HG03097 (cell line): ENCODE data around the gene HIP1R.

Experiments
- ATAC-seq: cut with Tn5 transposase; IDR thresholded peaks from one replicate; pipeline ENCODE4 v1.9.1; 2021; ENCODE audit not compliant: unreplicated experiment, low FRiP score

The HIP1R gene

GRCh38 chr12:122830517-122831214 is 4.6 kb upstream of the HIP1R start:
- no peak for ATAC-seq

- ATAC-seq: no peak
Observed at GRCh38 chr12:122834104-122834920, 945 bp upstream of the HIP1R start.

GRCh38 chr12:122835750-122836026 is 431 bp downstream of the HIP1R start:
- peak; percentile 41 for ATAC-seq

DNA sequence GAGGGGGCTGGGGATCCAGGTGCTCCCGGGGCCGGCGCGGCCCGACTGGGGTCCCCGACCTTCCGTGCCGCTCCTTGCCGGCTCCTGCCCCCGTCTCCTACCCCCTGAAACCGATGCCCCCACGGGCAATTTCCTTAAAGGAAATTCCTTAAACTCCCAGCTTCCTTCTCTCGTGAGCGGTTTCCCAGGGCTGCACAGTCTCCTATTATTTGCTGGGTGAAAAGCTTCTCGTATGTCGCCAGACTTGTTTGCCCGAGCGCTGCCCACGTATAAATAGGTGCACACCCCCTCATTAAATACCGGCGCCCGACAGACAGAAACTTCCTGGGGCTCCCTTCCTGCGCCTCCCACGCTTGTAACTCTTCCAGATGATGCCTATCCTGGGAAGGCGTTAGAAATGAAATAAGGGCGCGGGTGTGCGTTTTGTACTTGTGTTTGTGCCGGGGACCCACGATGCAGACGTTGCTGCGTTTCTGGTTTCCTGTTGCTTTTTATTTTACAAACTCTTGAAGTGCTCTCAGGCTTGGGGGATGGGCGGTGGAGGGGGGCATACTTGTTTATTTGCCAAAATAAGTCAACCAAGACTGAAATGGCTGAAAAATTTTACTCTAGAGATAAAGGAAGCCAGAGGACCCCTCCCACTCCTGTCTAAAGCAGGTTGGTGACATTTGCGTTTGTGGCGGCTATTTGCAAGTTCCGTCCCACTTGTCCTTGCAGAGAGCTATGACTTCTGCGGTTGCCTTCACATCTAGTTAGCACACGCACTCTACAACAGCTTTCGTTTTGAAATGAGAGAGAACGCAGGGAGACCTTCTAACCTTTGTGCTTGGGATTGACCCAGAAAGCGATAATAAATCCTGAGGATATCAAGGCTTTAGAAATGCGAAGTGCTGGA is 1.0 kb downstream of the HIP1R start:
- ATAC-seq: peak; percentile 48

DNA sequence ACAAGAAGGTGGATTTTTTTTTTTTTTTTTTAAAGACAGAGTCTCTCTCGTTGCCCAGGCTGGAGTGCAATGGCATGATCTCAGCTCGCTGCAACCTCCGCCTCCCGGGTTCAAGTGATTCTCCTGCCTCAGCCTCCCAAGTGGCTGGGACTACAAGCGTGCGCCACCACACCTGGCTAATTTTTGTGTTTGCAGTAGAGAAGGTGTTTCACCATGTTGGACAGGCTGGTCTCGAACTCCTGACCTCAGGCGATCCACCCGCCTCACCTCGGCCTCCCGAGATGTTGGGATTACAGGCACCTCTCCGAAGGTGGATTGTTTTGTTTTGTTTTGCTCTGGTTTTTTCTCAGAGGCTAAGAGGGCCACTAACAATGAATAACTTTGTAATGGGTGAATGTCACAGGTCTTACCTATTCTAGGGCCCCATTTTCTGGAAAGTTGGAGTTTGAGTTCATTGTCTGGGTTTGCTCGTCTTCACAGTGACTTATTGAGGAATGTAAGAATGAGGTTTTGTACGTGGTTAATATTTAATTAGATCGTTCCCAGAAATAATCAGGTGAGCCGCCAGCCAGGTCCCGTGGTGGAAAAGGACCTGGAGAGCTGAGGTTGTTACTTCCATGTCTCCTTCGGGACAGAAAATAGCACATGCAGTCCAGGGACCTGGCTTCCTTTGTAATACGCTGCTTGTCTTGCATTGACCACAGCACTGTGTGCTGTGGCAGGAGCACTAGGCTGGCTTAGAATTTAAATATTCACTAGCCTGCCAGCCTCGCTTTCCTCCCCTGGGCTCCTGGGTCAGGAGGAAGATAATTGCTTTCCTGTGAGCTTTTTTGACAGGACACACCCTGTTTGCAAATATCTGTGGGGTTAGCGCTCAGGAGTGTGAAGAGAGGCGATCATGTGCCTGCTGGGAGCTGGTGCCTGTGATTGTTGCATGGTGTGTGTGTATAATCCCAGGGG is 2.3 kb downstream of the HIP1R start:
- ATAC-seq: no peak

- ATAC-seq: no peak
Observed at GRCh38 chr12:122838841-122839240, 3.6 kb downstream of the HIP1R start.

GRCh38 chr12:122839907-122840554 is 4.8 kb downstream of the HIP1R start:
- no peak for ATAC-seq

DNA sequence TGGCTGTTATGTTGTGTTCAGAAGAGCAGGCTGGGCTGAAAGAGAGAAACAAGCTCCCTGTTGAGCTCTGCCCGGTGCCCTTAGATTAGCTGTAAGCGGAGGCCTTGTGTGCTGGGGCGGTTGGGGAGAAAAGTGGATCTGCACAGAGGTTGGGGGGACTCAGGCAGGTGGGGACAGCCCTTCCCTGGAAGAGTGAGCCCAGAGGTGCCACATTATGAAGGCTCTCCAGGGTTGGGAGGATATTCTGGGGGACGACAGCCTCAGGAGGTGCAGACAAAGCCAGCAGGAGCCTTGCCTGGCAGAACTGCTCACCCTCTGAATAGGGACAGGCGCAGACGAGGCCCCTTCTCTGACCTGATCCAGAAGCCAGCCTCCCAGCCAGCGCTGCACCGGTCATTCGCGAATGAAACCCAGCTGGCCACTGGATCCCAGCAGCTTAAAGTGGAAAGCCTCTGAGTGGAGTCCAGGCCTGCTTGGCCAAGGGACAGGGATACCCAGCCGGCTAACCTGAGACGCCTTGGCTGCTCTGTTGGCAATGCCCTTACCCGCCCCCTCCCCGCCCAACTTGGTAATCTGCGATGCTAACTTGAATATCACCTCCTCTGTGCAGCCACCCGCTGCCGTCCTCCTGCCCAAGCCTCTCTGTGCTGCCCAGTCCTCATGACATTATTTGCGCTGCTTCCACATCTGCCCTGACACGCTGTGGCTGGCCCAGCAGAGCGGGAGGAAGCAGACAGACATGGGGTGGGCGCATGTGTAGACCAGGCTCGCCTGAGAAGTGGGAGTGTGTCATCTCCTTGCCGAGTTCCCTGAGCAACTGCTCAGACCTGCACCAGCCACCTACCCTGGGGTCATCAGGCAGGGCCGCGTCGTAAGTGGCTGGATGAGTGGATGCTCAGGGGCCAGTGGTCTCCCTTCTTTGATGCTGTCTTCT is 5.6 kb downstream of the HIP1R start:
- ATAC-seq: no peak

DNA sequence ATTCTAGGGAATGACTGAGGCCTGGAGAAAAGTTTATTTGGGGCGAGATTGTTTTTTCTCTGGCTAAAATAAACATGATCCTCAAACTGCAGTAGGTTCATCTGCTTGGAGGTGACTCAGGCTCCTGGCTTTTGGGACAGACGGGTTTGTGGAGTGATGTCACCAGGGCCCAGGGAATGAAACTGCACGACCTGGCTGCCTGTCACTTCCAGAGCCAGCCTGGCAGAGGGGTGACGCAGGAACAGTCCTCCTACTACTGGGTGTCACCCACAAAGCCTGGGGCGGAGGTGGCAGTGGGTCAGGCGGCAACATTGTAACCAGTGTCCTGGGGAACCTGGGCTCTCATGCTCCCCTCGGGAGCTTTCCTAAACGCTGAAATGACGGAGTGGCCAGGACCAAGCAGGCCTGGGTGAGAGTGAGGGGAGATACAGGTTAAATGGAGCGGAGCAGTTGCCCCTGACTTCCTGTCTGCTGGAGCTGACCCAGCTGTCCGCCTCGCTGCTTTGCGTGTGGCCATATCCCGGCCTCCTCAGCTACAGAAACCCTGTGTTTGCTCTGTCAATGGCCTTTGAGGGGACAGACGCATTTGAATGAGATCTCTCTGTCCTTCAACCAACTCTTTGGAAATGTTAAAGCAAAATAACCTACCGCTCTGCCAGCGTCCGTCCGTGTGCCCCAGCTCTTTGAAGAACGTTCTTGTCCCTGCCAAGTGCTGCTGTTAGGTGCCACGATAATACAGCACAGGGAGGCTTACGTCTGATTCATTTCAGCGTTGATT is 6.5 kb downstream of the HIP1R start:
- no peak for ATAC-seq

GRCh38 chr12:122842505-122843405 is 7.5 kb downstream of the HIP1R start:
- no peak for ATAC-seq

- no peak for ATAC-seq
Observed at GRCh38 chr12:122843455-122843854, 8.2 kb downstream of the HIP1R start.

DNA sequence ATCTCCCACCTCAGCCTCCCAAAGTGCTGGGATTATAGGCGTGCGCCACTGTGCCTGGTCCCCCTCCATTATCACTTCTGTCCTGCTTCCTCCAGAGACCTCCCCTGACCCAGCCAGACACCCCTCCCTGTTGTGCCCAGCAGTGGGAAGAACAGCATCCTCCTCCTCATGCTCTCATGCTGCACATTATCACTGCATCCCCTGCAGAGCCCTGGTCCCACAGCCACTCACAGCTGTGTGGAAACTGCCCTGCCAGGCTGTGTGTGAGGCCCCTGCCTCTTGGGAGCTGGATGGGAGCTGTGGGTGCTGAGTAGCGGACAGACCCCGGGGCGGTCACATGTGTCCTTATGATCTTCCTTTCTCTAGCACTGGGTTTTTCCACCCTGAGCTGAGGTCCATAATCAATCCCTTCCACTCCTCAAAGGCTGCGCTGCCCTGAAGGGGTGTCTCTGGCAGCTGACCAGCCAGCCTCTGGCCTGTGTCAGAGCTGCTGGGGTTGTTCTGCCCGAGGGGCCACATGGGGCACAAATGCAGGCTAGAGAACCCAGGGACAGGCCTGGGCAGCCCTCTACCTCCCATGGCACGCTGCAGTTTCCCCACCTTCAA is 9.2 kb downstream of the HIP1R start:
- ATAC-seq: no peak

- ATAC-seq: no peak
Observed at GRCh38 chr12:122845041-122845864, 10.0 kb downstream of the HIP1R start.

DNA sequence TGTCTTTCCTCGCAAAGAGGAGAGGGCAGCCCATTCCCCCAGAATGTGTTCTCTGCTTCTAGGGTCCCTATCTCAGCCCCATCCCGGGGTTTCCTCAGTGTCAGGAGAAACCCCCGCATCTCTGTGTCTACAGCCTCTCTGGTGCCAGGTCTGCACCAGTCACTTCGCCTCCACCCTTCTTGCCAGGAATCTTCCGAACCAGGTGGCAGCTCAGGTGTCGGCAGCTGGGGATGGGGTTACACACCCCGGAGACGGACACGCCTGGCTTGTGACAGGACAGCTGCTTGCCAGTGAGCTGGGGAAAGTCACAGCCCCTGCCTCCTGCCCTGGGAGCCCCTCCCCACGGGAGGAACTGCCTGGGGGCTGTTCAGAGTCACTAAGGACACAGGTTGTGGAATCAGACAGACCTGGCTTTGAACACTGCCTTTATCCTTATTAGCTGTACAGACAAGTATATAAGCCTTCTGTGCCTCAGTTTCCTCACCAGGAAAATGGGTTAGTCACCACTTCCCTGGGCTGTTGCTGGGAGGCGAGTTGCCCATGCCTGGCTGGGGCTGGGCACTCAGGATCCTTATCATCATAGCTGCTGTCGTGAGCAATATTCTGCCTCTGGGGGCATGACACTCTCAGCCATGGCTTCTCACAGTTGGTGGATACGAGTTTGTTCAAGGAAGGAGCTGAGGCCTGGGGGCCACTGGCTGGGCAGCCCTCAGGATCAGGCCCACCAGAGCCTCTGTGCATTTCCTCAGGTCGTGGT is 10.8 kb downstream of the HIP1R start:
- ATAC-seq: no peak
